Astrocyte (in vitro differentiated cells and primary cell): Measurements from ENCODE around the gene TKTL1. TPM values are rescaled to one million over a fixed set of nuclear protein-coding genes. Genes with fewer than 3 reads are reported as not detected.
A peak's percentile ranks its signal among the peaks of the same experiment; 100 is the strongest.

Source experiments
- DNase-seq: peaks from one replicate; pipeline ENCODE4 v3.0.0-alpha.2; 2010; ENCODE audit warnings: low read depth
- FAIRE-seq: peaks from 2 replicates; lab custom pipeline; 2011; peaks lifted over from hg19 to GRCh38; lab: Jason Lieb, UNC
- H2AFZ ChIP-seq: 2 replicates; pipeline ENCODE4 v1.6.0; 2012; ENCODE audit warnings: low read depth, low read length, inconsistent platforms
- H3K27ac ChIP-seq: 2 replicates; pipeline ENCODE4 v1.5.1; 2011; ENCODE audit warnings: low read depth, low read length, inconsistent platforms
- H3K27me3 ChIP-seq: 2 replicates; pipeline ENCODE4 v1.6.0; 2011; ENCODE audit warnings: low read length, inconsistent platforms; ENCODE audit not compliant: insufficient read depth
- H3K36me3 ChIP-seq: 2 replicates; pipeline ENCODE4 v1.5.1; 2011; ENCODE audit warnings: low read length, inconsistent platforms; ENCODE audit not compliant: insufficient read depth
- H3K4me1 ChIP-seq: 2 replicates; pipeline ENCODE4 v1.5.1; 2011; ENCODE audit warnings: low read length, inconsistent platforms; ENCODE audit not compliant: insufficient read depth
- H3K4me2 ChIP-seq: 2 replicates; pipeline ENCODE4 v1.6.0; 2012; ENCODE audit warnings: low read length, inconsistent platforms
- H3K4me3 ChIP-seq: 2 replicates; pipeline ENCODE4 v1.5.1; 2011; ENCODE audit warnings: low read depth, mild to moderate bottlenecking, low read length, inconsistent platforms; ENCODE audit not compliant: insufficient read depth
- H3K79me2 ChIP-seq: 2 replicates; pipeline ENCODE4 v1.6.0; 2012; ENCODE audit warnings: mild to moderate bottlenecking, low read length, inconsistent platforms; ENCODE audit not compliant: insufficient read depth
- H3K9ac ChIP-seq: 2 replicates; pipeline ENCODE4 v1.6.0; 2012; ENCODE audit warnings: mild to moderate bottlenecking, low read length, inconsistent platforms
- H3K9me3 ChIP-seq: 2 replicates; pipeline ENCODE4 v1.5.1; 2012; ENCODE audit warnings: low read depth, mild to moderate bottlenecking, low read length, inconsistent platforms; ENCODE audit not compliant: insufficient read depth
- H4K20me1 ChIP-seq: 2 replicates; pipeline ENCODE4 v1.6.0; 2012; ENCODE audit warnings: low read length, inconsistent platforms; ENCODE audit not compliant: insufficient read depth
- H3K27ac Mint-ChIP-seq: one replicate; pipeline ENCODE4 v1.8.0; 2021; ENCODE audit warnings: mild to moderate bottlenecking, mixed read lengths; ENCODE audit not compliant: unreplicated experiment
- H3K27me3 Mint-ChIP-seq: one replicate; pipeline ENCODE4 v1.8.0; 2021; ENCODE audit warnings: low read depth, mixed read lengths; ENCODE audit not compliant: unreplicated experiment
- H3K36me3 Mint-ChIP-seq: one replicate; pipeline ENCODE4 v1.8.0; 2021; ENCODE audit warnings: low read depth, mixed read lengths; ENCODE audit not compliant: unreplicated experiment
- H3K4me1 Mint-ChIP-seq: one replicate; pipeline ENCODE4 v1.8.0; 2021; ENCODE audit warnings: low read depth, mixed read lengths; ENCODE audit not compliant: unreplicated experiment
- H3K4me3 Mint-ChIP-seq: one replicate; pipeline ENCODE4 v1.8.0; 2021; ENCODE audit warnings: mild to moderate bottlenecking, moderate library complexity, mixed read lengths; ENCODE audit not compliant: unreplicated experiment
- H3K9me3 Mint-ChIP-seq: one replicate; pipeline ENCODE4 v1.8.0; 2021; ENCODE audit warnings: mild to moderate bottlenecking, mixed read lengths; ENCODE audit not compliant: unreplicated experiment
- EZH2 ChIP-seq: IDR thresholded peaks from 2 replicates; pipeline ENCODE4 v1.6.1; 2012; ENCODE audit warnings: mild to moderate bottlenecking, low read length, inconsistent platforms; ENCODE audit not compliant: insufficient read depth
- total RNA-seq: library from RNA; stranded (reverse); gene quantifications from 2 replicates; pipeline ENCODE4 v1.2.1, GENCODE V29; 2021
- TF ChIP-seq, protein P1 (sequence below): IDR thresholded peaks from 2 replicates; pipeline ENCODE4 v1.5.1; 2011; ENCODE audit warnings: low read depth, mild to moderate bottlenecking, inconsistent platforms, low read length, moderate library complexity; ENCODE audit not compliant: insufficient read depth

Gene TKTL1
- total RNA-seq, 1 donor from 2014 or later: not detected

DNA sequence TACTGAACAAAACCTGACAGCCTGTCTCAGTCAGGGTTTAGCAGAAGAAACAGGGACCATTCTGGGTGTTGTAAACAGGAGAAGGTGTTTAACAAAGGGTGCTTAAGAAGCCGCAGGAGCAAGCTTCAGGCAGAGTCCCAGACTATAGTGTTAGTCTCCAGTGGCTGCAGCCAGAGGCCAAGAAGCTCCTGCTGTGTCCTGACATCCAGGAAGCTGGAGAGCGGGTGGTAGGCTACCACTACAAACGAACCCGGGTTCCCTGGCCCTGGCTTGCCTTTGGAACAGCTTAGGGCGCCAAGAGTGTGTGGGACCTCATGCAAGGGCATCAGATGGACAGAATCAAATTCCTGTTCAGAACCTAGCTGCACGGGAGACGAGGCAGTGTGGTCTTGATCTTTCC lies 27.9 kb downstream of the TKTL1 start:
- H3K27me3 ChIP-seq: peaks cover 26% of the 10 kb centered on the region
- H3K4me2 ChIP-seq: no peak overlapping the region
- no peaks in the 10 kb centered on the region for H3K79me2 ChIP-seq
- H3K9ac ChIP-seq: no peak overlapping the region
- DNase-seq (no peak), FAIRE-seq (peak; percentile 67)
- H4K20me1 ChIP-seq: no peaks in the 10 kb centered on the region
- Mint-ChIP-seq H3K27ac (no peak overlapping the region), H3K9me3 (no peaks in the 10 kb centered on the region), H3K36me3 (no peaks in the 10 kb centered on the region), H3K4me1 (no peaks in the 10 kb centered on the region), H3K4me3 (no peak overlapping the region), H3K27me3 (peaks cover 34% of the 10 kb centered on the region)
- H3K9me3 ChIP-seq: no peaks in the 10 kb centered on the region
- no peak overlapping the region for H3K4me3 ChIP-seq
- H3K27ac ChIP-seq: no peak overlapping the region
- no peak overlapping the region for H2AFZ ChIP-seq
- TF ChIP-seq, protein P1, sequence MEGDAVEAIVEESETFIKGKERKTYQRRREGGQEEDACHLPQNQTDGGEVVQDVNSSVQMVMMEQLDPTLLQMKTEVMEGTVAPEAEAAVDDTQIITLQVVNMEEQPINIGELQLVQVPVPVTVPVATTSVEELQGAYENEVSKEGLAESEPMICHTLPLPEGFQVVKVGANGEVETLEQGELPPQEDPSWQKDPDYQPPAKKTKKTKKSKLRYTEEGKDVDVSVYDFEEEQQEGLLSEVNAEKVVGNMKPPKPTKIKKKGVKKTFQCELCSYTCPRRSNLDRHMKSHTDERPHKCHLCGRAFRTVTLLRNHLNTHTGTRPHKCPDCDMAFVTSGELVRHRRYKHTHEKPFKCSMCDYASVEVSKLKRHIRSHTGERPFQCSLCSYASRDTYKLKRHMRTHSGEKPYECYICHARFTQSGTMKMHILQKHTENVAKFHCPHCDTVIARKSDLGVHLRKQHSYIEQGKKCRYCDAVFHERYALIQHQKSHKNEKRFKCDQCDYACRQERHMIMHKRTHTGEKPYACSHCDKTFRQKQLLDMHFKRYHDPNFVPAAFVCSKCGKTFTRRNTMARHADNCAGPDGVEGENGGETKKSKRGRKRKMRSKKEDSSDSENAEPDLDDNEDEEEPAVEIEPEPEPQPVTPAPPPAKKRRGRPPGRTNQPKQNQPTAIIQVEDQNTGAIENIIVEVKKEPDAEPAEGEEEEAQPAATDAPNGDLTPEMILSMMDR: no peak
- TF ChIP-seq EZH2: no peak
- no peaks in the 10 kb centered on the region for H3K36me3 ChIP-seq
- H3K4me1 ChIP-seq: peaks cover 7% of the 10 kb centered on the region

DNA sequence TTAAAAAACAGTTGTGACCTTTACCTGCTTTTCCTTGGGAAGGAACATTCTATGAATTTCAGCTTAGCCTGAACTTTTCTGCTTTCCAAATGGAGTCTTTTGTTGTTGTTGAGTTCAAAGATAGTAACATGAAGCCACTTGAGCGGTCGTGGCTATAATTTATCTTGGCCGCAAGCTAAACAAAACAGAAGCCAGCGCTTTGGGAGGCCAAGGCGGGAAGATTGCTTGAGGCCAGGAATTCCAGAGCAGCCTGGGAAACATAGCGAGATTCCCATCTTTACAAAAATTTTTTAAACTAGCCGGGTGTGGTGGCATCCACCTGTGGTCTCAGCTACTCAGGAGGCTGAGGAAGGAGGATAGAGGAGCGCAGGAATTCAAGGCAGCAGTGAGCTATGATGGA lies 29.9 kb downstream of the TKTL1 start:
- H3K4me1 ChIP-seq: peaks cover 7% of the 10 kb centered on the region
- no peak overlapping the region for H3K9ac ChIP-seq
- no peaks in the 10 kb centered on the region for H3K4me1 Mint-ChIP-seq
- H3K4me3 ChIP-seq: no peak overlapping the region
- H3K9me3 Mint-ChIP-seq: no peaks in the 10 kb centered on the region
- DNase-seq (peak; percentile 30), FAIRE-seq (no peak)
- H3K36me3 ChIP-seq: no peaks in the 10 kb centered on the region
- H3K36me3 Mint-ChIP-seq: no peaks in the 10 kb centered on the region
- H3K27ac Mint-ChIP-seq: no peak overlapping the region
- H3K79me2 ChIP-seq: no peaks in the 10 kb centered on the region
- peaks cover 25% of the 10 kb centered on the region for H3K27me3 Mint-ChIP-seq
- H3K4me3 Mint-ChIP-seq: no peak overlapping the region
- H3K4me2 ChIP-seq: peak overlapping the region; percentile 51
- H3K27me3 ChIP-seq: peaks cover 24% of the 10 kb centered on the region
- no peaks in the 10 kb centered on the region for H4K20me1 ChIP-seq
- no peaks in the 10 kb centered on the region for H3K9me3 ChIP-seq
- no peak overlapping the region for H3K27ac ChIP-seq
- H2AFZ ChIP-seq: no peak overlapping the region
- TF ChIP-seq EZH2: no peak
- TF ChIP-seq, protein P1: no peak

DNA sequence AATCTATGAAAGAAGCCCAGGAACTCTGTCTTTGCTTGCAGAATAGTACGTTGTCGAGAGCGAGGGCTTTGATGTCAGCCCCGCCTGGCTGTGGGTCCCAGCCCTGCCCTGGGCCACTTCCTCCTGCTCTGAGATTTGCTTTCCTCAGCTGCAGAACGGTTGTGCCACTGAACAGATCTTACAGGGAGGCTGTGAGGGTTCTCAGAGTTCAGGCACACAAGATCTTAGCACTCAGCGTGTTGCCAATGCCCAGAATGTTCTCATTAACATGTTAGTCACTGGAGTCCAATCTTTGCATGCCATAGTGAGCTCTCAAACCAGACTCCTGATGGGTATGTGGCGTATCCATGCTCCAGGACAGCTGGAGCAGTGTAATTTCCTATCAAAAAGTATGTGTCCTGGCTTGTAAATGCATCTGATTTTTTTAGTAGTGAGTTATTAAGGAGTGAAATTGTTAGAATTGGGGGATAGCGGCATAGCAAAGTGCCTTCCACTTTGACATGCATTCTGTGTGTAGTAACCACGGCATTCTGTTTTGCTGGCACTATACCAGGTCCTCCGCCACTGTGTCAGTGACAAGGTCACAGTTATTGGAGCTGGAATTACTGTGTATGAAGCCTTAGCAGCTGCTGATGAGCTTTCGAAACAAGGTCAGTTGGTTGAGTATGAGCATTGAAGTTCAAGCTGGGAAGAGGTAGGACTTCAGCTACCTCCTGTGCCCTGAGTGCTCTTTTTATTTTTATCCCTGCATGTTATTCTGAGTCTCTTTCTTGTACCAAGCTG lies 31.6 kb downstream of the TKTL1 start:
- H3K27me3 ChIP-seq: peaks cover 21% of the 10 kb centered on the region
- H3K4me1 ChIP-seq: peaks cover 7% of the 10 kb centered on the region
- no peaks in the 10 kb centered on the region for H3K79me2 ChIP-seq
- Mint-ChIP-seq H3K9me3 (no peaks in the 10 kb centered on the region), H3K4me3 (no peak overlapping the region), H3K36me3 (no peaks in the 10 kb centered on the region), H3K27me3 (peaks cover 21% of the 10 kb centered on the region), H3K4me1 (no peaks in the 10 kb centered on the region), H3K27ac (no peak overlapping the region)
- DNase-seq (peak; percentile 27), FAIRE-seq (peak; percentile 89)
- H3K4me2 ChIP-seq: no peak overlapping the region
- no peak overlapping the region for H3K9ac ChIP-seq
- TF ChIP-seq, protein P1: no peak
- TF ChIP-seq EZH2: no peak
- H3K4me3 ChIP-seq: no peak overlapping the region
- no peaks in the 10 kb centered on the region for H3K36me3 ChIP-seq
- no peaks in the 10 kb centered on the region for H4K20me1 ChIP-seq
- H3K27ac ChIP-seq: no peak overlapping the region
- no peaks in the 10 kb centered on the region for H3K9me3 ChIP-seq
- no peak overlapping the region for H2AFZ ChIP-seq
